Caki2 (cell line): Measurements from ENCODE around the gene ERC2. TPM values are rescaled to one million over a fixed set of nuclear protein-coding genes. Genes with fewer than 3 reads are reported as not detected.

Source experiments
- DNase-seq: peaks from one replicate; pipeline ENCODE4 v3.0.0-alpha.2; 2015; ENCODE audit warnings: low read depth
- in situ Hi-C: cut with HindIII; loops from 2 replicates; pipeline ENCODE4 v1.10.0; 2016; ENCODE audit warnings: low sequenced_read_pairs, low pct_unique_long_range_greater_than_20kb, mixed read lengths
- total RNA-seq: library from RNA; depleted of rRNA; stranded (reverse); fragments of >200 nt; shearing (Covaris generic); gene quantifications from 2 replicates; pipeline ENCODE4 v1.2.3, GENCODE V29; 2014; ENCODE audit warnings: low replicate concordance

The ERC2 gene
- total RNA-seq, 1 experiment from 2014 or later, result not detected

DNA sequence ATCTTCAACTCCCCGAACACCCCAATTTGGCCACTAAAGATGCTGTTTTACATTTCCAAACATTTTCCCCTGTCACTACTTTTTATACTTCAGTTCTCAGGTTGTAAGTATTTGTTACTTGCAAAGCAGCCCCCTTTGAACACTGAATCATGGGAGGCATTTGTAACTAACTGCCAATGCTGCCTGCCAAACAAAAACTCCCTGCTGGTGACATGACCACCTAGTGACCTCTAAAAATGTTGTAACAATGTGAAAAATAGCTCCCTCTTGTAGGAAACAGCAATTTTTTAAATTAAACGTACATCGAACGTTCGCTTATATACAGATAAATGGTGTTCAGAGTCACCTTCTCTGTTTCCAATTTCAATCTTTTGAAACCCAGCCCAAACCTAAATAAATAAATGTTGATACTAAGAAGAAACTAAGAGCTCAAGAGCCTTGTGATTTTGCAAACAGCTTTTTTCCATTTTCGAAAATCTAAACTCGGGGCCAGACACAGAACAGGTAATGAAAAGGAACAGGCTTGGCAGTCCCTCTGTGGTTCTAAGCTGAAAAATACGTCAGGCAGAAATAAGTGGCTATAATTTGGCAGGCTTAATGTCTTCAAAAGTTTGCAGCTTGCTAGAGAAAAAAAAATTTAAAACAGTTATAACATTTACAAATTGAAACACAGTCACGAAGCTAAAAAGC, 712.6 kb downstream of the ERC2 start:
- no peak for DNase-seq
- in situ Hi-C loops, result no loop called here

- in situ Hi-C loops, result no loop called here
- no peak for DNase-seq
Observed at GRCh38 chr3:55752911-55753310, 715.4 kb downstream of the ERC2 start.

- DNase-seq, result no peak
- in situ Hi-C loops, result no loop called here
Observed at GRCh38 chr3:55751730-55752129, 716.5 kb downstream of the ERC2 start.

- in situ Hi-C loops, result no loop called here
- DNase-seq, result peak; percentile 14
Observed at GRCh38 chr3:55750525-55750924, 717.7 kb downstream of the ERC2 start.

DNA sequence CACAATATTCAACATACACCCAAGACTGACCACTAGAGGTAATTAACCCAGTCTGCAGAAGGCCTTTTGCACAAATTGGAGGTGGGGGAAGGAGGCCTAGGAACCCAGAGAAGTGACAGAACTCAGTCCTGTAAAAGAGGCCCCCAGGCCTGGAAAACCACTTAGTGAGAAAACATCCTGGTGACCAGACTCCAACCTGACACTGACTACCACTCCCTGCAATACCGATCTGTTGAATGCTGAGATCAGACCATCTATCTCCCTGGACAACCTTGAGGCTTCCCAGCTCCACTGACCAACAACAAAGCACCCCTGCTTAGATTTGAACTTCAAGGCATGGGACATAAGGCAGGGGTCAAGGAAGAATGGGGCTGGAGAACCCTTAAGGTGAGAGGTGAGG, 719.2 kb downstream of the ERC2 start:
- in situ Hi-C loops, result no loop called here
- no peak for DNase-seq

GRCh38 chr3:55746808-55747413, 721.4 kb downstream of the ERC2 start:
- no peak for DNase-seq

GRCh38 chr3:55742832-55743136, 725.5 kb downstream of the ERC2 start:
- no peak for DNase-seq
- in situ Hi-C loops, result no loop called here

More at GRCh38 chr3:55746808-55747413, 721.4 kb downstream of the ERC2 start:
- in situ Hi-C loops, result no loop called here

GRCh38 chr3:55742022-55742831, 726.0 kb downstream of the ERC2 start:
- in situ Hi-C loops, result no loop called here
- no peak for DNase-seq

DNA sequence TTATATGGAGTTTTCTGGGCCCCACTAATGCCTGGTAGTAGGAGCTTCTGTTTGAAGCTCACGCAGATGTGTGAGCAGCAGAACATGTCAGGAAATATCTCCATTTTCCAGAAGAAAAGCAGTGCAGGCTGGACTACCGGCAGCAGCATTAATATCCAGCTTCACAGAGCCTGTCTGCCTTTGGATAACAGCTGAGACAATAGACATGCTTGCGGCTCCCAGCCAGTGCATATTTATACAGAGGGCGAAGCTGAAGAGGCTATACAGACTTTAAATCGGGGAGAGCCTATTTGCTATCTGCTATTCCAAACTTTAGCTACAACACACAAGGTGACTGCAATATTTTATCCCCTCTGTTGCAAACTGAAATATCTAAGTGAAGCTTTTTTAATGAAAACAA, 731.1 kb downstream of the ERC2 start:
- no peak for DNase-seq
- in situ Hi-C loops, result no loop called here

DNA sequence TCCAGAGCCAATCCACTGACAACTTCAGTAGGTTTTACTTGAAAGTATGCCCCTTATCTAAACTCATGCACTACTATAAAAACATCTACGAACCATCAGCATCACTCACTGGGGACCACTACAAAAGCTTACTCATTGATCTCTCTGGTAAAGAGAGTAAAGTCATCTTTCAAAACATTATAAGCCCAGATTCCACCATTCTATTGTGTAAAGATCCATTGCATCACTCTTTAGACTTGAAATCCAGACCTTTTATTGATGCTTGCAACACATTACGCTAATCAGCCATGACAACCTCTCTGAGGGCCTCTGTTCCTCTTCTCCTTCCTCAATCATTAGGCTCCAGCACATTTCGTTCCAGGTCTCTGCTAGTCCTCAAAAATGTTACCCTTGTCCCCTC, 732.3 kb downstream of the ERC2 start:
- DNase-seq, result no peak
- in situ Hi-C loops, result no loop called here

- in situ Hi-C loops, result no loop called here
- DNase-seq, result no peak
Observed at GRCh38 chr3:55731741-55732140, 736.5 kb downstream of the ERC2 start.

GRCh38 chr3:55729546-55729945, 738.7 kb downstream of the ERC2 start:
- in situ Hi-C loops, result no loop called here
- DNase-seq, result no peak

DNA sequence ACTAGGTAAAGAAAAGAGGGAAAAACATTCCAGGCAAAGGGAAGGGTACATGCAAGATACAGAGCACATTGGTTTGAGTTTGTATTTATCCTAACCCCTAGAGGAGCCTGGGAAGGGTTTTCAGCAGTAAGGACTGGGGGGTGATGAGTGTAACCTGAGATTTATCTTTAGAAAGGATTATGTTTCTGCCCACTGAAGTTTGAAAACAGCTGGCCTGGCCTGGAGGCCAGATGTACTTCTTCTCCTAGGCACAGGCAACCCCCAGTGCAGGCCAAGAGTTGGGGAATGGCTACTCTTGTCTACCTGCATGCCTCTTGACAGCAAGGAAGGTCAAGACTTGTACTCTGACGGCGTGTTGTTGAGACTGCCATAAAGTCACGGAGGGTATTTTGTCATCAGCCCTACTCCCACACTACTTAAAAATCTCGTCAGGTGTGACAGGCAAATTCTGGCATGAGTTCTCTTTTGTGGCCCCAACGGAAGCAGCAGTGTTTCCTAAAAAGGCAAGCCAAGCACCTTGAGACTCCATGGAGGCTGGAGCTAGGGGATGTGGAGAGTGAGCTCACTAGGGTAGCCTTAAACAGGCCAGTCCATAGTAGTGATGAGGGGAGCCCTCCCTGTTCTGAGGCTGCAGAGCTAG, 739.7 kb downstream of the ERC2 start:
- DNase-seq, result no peak
- in situ Hi-C loops, result no loop called here

- in situ Hi-C loops, result no loop called here
- no peak for DNase-seq
Observed at GRCh38 chr3:55726501-55726775, 741.8 kb downstream of the ERC2 start.

GRCh38 chr3:55725681-55726500, 742.4 kb downstream of the ERC2 start:
- in situ Hi-C loops, result no loop called here

GRCh38 chr3:55724821-55725220, 743.4 kb downstream of the ERC2 start:
- in situ Hi-C loops, result no loop called here
- no peak for DNase-seq

More at GRCh38 chr3:55725681-55726500, 742.4 kb downstream of the ERC2 start:
- DNase-seq, result no peak

DNA sequence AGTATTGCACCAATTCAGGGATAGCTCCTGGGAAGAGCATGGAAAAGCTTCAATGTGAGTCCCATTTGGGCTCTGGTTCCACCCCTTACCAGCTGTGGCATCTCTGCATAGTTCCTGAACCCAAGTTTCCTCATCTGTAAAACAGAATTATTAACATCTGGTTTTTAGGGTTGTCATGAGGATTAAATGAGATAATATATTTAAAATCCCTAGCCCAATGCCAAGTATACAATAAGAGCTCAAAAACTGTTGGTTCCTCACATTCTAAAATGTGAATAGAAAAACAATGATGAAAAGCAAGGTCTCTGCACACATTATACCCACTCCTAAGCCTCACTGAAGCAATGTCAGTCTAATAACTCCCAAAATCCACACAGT, 743.9 kb downstream of the ERC2 start:
- in situ Hi-C loops, result no loop called here

DNA sequence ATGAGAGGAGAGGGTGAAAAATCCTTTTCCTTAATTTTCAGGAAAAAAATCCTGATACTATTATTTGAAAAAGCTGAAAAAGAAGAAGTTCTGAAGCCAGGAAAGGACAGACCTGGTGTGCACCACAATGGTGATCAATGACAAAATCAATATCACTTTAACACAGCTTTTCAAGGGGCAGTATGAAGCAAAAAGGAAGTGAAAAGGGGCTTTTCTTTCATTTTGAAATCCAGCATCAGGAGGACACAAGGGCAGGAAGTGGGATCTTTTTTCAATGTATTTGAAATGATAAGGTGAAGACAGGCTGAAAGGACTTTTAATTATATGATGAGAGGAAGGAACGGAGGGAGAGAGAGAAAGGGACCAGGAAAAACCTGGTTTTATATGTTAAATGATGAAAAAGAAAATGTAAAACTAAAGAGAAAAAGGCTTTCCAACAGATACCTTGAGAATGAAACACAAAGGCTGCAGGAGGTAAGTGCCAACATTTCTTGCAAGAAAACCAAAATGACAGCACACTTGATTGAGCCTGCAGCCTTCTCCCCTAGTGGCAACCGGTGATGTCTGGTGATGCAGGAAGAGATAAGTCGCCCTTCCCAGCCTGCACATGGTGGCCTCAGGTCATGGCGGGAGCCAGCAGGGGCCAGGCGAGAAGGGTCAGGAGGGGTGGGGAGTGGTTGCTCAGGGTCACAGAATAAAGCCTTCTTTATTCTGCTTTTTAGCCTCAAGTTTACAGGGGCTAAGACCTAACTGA, 744.4 kb downstream of the ERC2 start:
- in situ Hi-C loops, result no loop called here
- DNase-seq, result no peak

More for the DNA sequence above, 743.9 kb downstream of the ERC2 start:
- DNase-seq, result no peak
